GM23338 (cell line): ENCODE measurements around the gene ZMYND8. TPM values are rescaled to one million over a fixed set of nuclear protein-coding genes. Genes with fewer than 3 reads are reported as not detected.

Source experiments
- ATAC-seq: fragments of 200-7000 bp; cut with Tn5 transposase; 3 replicates; pipeline ENCODE4 v1.9.1; 2020
- DNase-seq: peaks from one replicate; pipeline ENCODE4 v3.0.0-alpha.2; 2015; ENCODE audit warnings: low spot score
- H2AFZ ChIP-seq: fragments of 200-600 bp; sonication (generic); 2 replicates; pipeline ENCODE4 v1.8.0; 2016; ENCODE audit warnings: antibody characterized with exemption, mild to moderate bottlenecking, moderate library complexity
- H3F3A ChIP-seq: fragments of 200-600 bp; sonication (generic); replicated peaks from 2 replicates; pipeline ENCODE4 v1.8.0; 2017; ENCODE audit warnings: antibody characterized with exemption, mixed run types, low read depth
- H3K27ac ChIP-seq: fragments of 200-600 bp; sonication (generic); 2 replicates; pipeline ENCODE4 v1.6.1; 2016; ENCODE audit warnings: low read depth
- H3K27me3 ChIP-seq: fragments of 200-600 bp; sonication (generic); 2 replicates; pipeline ENCODE4 v1.8.0; 2016; ENCODE audit warnings: mild to moderate bottlenecking, mixed run types, moderate library complexity; ENCODE audit not compliant: insufficient read depth
- H3K36me3 ChIP-seq: fragments of 200-600 bp; sonication (generic); 2 replicates; pipeline ENCODE4 v1.8.0; 2016; ENCODE audit warnings: mild to moderate bottlenecking; ENCODE audit not compliant: insufficient read depth
- H3K4me1 ChIP-seq: fragments of 200-600 bp; sonication (generic); 2 replicates; pipeline ENCODE4 v1.8.0; 2016; ENCODE audit warnings: mild to moderate bottlenecking, moderate library complexity; ENCODE audit not compliant: insufficient read depth
- H3K4me2 ChIP-seq: fragments of 200-600 bp; sonication (generic); 2 replicates; pipeline ENCODE4 v1.7.1; 2017; ENCODE audit warnings: mixed run types
- H3K4me3 ChIP-seq: fragments of 200-600 bp; sonication (generic); 2 replicates; pipeline ENCODE4 v1.6.1; 2016; ENCODE audit warnings: mixed run types
- H3K79me2 ChIP-seq: fragments of 200-600 bp; sonication (generic); replicated peaks from 2 replicates; pipeline ENCODE4 v1.8.0; 2017; ENCODE audit warnings: mild to moderate bottlenecking; ENCODE audit not compliant: insufficient read depth
- H3K9me2 ChIP-seq: fragments of 200-600 bp; sonication (generic); 2 replicates; pipeline ENCODE4 v1.8.0; 2017; ENCODE audit not compliant: insufficient read depth
- H4K20me1 ChIP-seq: fragments of 200-600 bp; sonication (generic); replicated peaks from 2 replicates; pipeline ENCODE4 v1.8.0; 2017; ENCODE audit warnings: mild to moderate bottlenecking; ENCODE audit not compliant: insufficient read depth
- H3K27ac Mint-ChIP-seq: 2 replicates; pipeline ENCODE4 v1.8.0; 2020; ENCODE audit warnings: inconsistent platforms, mild to moderate bottlenecking, moderate library complexity, mixed read lengths
- H3K27me3 Mint-ChIP-seq: 3 replicates; pipeline ENCODE4 v1.8.0; 2022; ENCODE audit warnings: low read depth, mild to moderate bottlenecking, moderate library complexity, mixed read lengths, inconsistent platforms; ENCODE audit not compliant: insufficient read depth, poor library complexity
- H3K36me3 Mint-ChIP-seq: 3 replicates; pipeline ENCODE4 v1.8.0; 2021; ENCODE audit warnings: low read depth, mild to moderate bottlenecking, inconsistent platforms, moderate library complexity, mixed read lengths
- H3K4me1 Mint-ChIP-seq: 3 replicates; pipeline ENCODE4 v1.8.0; 2020; ENCODE audit warnings: mild to moderate bottlenecking, inconsistent platforms, mixed read lengths
- H3K4me3 Mint-ChIP-seq: 3 replicates; pipeline ENCODE4 v1.8.0; 2021; ENCODE audit warnings: moderate library complexity, mild to moderate bottlenecking, inconsistent platforms, mixed read lengths
- H3K9me3 Mint-ChIP-seq: 3 replicates; pipeline ENCODE4 v1.8.0; 2020; ENCODE audit warnings: moderate library complexity, mild to moderate bottlenecking, inconsistent platforms, mixed read lengths
- EZH2 ChIP-seq: fragments of 200-600 bp; sonication (generic); IDR thresholded peaks from one replicate; pipeline ENCODE4 v1.8.0; 2017; ENCODE audit warnings: antibody characterized with exemption, mild to moderate bottlenecking, low read depth; ENCODE audit not compliant: unreplicated experiment
- EZH2phosphoT487 ChIP-seq: fragments of 200-600 bp; sonication (generic); IDR thresholded peaks from one replicate; pipeline ENCODE4 v1.8.1; 2018; ENCODE audit warnings: antibody characterized with exemption; ENCODE audit not compliant: unreplicated experiment
- microRNA-seq: library from miRNA; unstranded; fragments of <30 nt; microRNA quantifications from one replicate; pipeline ENCODE4, GENCODE V29; 2017
- polyA plus RNA-seq: library from polyadenylated mRNA; unstranded; fragments of >200 nt; fragmentation: Nextera tagmentation; extraction: Ambion mirVana; gene quantifications from 2 replicates; pipeline ENCODE4 v1.2.1, GENCODE V29; 2016
- small RNA-seq: library from RNA; depleted of rRNA; stranded (forward); fragments of <200 nt; gene quantifications from one replicate; pipeline ENCODE3, GENCODE V24; 2014; ENCODE audit warnings: low replicate concordance
- total RNA-seq: library from RNA; depleted of rRNA; stranded (reverse); fragments of >200 nt; shearing (Covaris generic); gene quantifications from 2 replicates; pipeline ENCODE4 v1.2.3, GENCODE V29; 2014; rRNA removed

ZMYND8 gene
- total and polyA plus RNA-seq, 2 experiments from 2014 or later, result 70.9 to 128 TPM

DNA sequence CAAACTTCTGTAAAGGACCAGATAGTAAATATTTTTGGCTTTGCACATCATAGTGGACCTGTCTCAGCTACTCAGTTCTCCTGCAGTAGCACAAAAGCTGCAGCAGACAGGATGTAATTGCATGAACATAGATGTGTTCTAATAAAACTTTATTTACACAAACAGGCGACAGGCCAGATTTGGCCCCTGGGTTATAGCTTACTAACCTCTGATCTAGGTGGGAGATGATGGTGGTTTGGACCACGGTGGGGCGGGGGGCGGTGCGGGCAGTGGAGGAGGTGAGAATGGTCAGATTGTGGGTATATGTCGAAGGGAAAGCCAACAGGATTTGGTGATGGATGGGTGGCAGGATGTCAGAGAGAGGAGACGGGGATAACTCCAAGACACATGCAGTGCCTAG is 196.3 kb downstream of the ZMYND8 start:
- no peak for DNase-seq
- Histone ChIP-seq H3K4me1 (no peaks in the 10 kb centered on the region; the same call in 1 of the 2 replicates), H3K27ac (no peak overlapping the region), H3K4me3 (no peak overlapping the region), H3K4me2 (no peak overlapping the region), H3K9me2 (0 out of 2 replicates have a peak, but pooled peaks cover 5% of the 10 kb centered on the region), H3F3A (no peaks in the 10 kb centered on the region), H2AFZ (no peak overlapping the region), H4K20me1 (no peaks in the 10 kb centered on the region), H3K36me3 (no peaks in the 10 kb centered on the region; the same call in 1 of the 2 replicates), H3K79me2 (no peaks in the 10 kb centered on the region), H3K27me3 (no peaks in the 10 kb centered on the region)
- no peak for ATAC-seq
- H3K4me3 Mint-ChIP-seq, result no peak overlapping the region
- no peaks in the 10 kb centered on the region for H3K36me3 Mint-ChIP-seq
- no peaks in the 10 kb centered on the region for H3K27me3 Mint-ChIP-seq
- peaks cover 3% of the 10 kb centered on the region; the same call in 2 of the 3 replicates for H3K9me3 Mint-ChIP-seq
- peaks cover 4% of the 10 kb centered on the region; the same call in 2 of the 3 replicates for H3K4me1 Mint-ChIP-seq
- no peak overlapping the region for H3K27ac Mint-ChIP-seq
- TF ChIP-seq EZH2phosphoT487 (no peak), EZH2 (no peak)

Small RNA genes lying within 50 kb of the gene (microRNA-seq; reads per million reads assigned to microRNA genes)
- gene MIR3616, result not detected

Small RNA genes lying within 50 kb of the gene (small RNA-seq; reads per million reads assigned to genes)
- gene MIR3616, result not detected

Other genes starting within 250 kb of the ZMYND8 start
- 20.6 and 25.8 TPM in 2 replicates for gene NCOA3, start 145.2 kb upstream of the ZMYND8 start, total RNA-seq
- gene NCOA3, start 145.2 kb upstream of the ZMYND8 start, polyA plus RNA-seq, result 6.6 and 6.7 TPM in 2 replicates